ENCODE results near the gene DMPK. TPM values are rescaled to one million over a fixed set of nuclear protein-coding genes. Genes with fewer than 3 reads are reported as not detected.

The DMPK gene
- total RNA-seq, 1 experiment from 2014 or later: 18.3 TPM

- H3F3A ChIP-seq (ENCODE audit: low read length, unreplicated experiment): no peaks in the 10 kb centered on the region
- no peak for ATAC-seq
- H3K9ac ChIP-seq (ENCODE audit: low read length): no peak overlapping the region
- DNase-seq: no peak
- TF ChIP-seq EZH2 (IDR thresholded peaks at IDR 0.05; ENCODE audit: low read length, unreplicated experiment) (no peak), EZH2phosphoT487 (IDR thresholded peaks at IDR 0.05; ENCODE audit: borderline replicate concordance, low read length) (no peak), CTCF (conservative IDR thresholded peaks at IDR 0.05; ENCODE audit: low read depth, low read length) (no peak)
- H3K4me2 ChIP-seq (ENCODE audit: low read length): no peak overlapping the region
- H2AFZ ChIP-seq (ENCODE audit: low read length): no peak overlapping the region
- no peaks in the 10 kb centered on the region for H4K20me1 ChIP-seq (ENCODE audit: low read length)
- no TSS peak for BruUV-seq (replicated peaks)
- no peaks in the 10 kb centered on the region for H3K9me2 ChIP-seq (replicated peaks; ENCODE audit: low read length)
- no peak overlapping the region for H3K4me3 ChIP-seq (ENCODE audit: low read length)
- peaks cover 29% of the 10 kb centered on the region for H3K4me1 ChIP-seq (ENCODE audit: insufficient read depth, low read length)
- intact Hi-C loops (cut with micrococcal nuclease): no loop called here
- peaks cover 4% of the 10 kb centered on the region for H3K79me2 ChIP-seq (ENCODE audit: low read length)
- H3K36me3 ChIP-seq (ENCODE audit: low read depth, low read length): peaks cover 8% of the 10 kb centered on the region; the same call in 1 of the 2 replicates
- ChIA-PET POLR2A (ENCODE audit: unreplicated experiment) (no interaction called here), CTCF (no interaction called here)
- no peaks in the 10 kb centered on the region for H3K9me3 ChIP-seq (ENCODE audit: low read length)
- H3K27ac ChIP-seq (ENCODE audit: low read length): no peak overlapping the region
- no peaks in the 10 kb centered on the region for H3K27me3 ChIP-seq (ENCODE audit: low read length)
Measured at GRCh38 chr19:45785781-45786532, 3.7 kb upstream of the DMPK start.

GRCh38 chr19:45785097-45785496 is 2.8 kb upstream of the DMPK start:
- Histone ChIP-seq H3K9me2 (replicated peaks; ENCODE audit: low read length) (no peaks in the 10 kb centered on the region), H4K20me1 (ENCODE audit: low read length) (no peaks in the 10 kb centered on the region), H3K27ac (ENCODE audit: low read length) (no peak overlapping the region), H3K4me1 (ENCODE audit: insufficient read depth, low read length) (peaks cover 38% of the 10 kb centered on the region), H2AFZ (ENCODE audit: low read length) (no peak overlapping the region), H3K9me3 (ENCODE audit: low read length) (no peaks in the 10 kb centered on the region), H3K4me2 (ENCODE audit: low read length) (no peak overlapping the region), H3F3A (ENCODE audit: low read length, unreplicated experiment) (no peaks in the 10 kb centered on the region), H3K79me2 (ENCODE audit: low read length) (no peaks in the 10 kb centered on the region), H3K27me3 (ENCODE audit: low read length) (no peaks in the 10 kb centered on the region), H3K4me3 (ENCODE audit: low read length) (no peak overlapping the region), H3K9ac (ENCODE audit: low read length) (no peak overlapping the region), H3K36me3 (ENCODE audit: low read depth, low read length) (peaks cover 8% of the 10 kb centered on the region; the same call in 1 of the 2 replicates)
- BruUV-seq (replicated peaks): no TSS peak
- DNase-seq (no peak), ATAC-seq (no peak)
- CTCF ChIA-PET: no interaction called here
- intact Hi-C loops (cut with micrococcal nuclease): no loop called here
- POLR2A ChIA-PET (ENCODE audit: unreplicated experiment): no interaction called here
- TF ChIP-seq EZH2phosphoT487 (IDR thresholded peaks at IDR 0.05; ENCODE audit: borderline replicate concordance, low read length): no peak
- TF ChIP-seq CTCF (conservative IDR thresholded peaks at IDR 0.05; ENCODE audit: low read depth, low read length): no peak
- TF ChIP-seq EZH2 (IDR thresholded peaks at IDR 0.05; ENCODE audit: low read length, unreplicated experiment): no peak

GRCh38 chr19:45784096-45784495 is 1.8 kb upstream of the DMPK start:
- no peak for ATAC-seq
- intact Hi-C loops (cut with micrococcal nuclease): no loop called here
- H2AFZ ChIP-seq (ENCODE audit: low read length): no peak overlapping the region
- peaks cover 3% of the 10 kb centered on the region; the same call in 1 of the 2 replicates for H3K36me3 ChIP-seq (ENCODE audit: low read depth, low read length)
- H3K9ac ChIP-seq (ENCODE audit: low read length): no peak overlapping the region
- H3K4me1 ChIP-seq (ENCODE audit: insufficient read depth, low read length): peaks cover 44% of the 10 kb centered on the region
- no peaks in the 10 kb centered on the region for H3F3A ChIP-seq (ENCODE audit: low read length, unreplicated experiment)
- ChIA-PET CTCF (no interaction called here), POLR2A (ENCODE audit: unreplicated experiment) (no interaction called here)
- TF ChIP-seq EZH2 (IDR thresholded peaks at IDR 0.05; ENCODE audit: low read length, unreplicated experiment): no peak
- no peak for TF ChIP-seq CTCF (conservative IDR thresholded peaks at IDR 0.05; ENCODE audit: low read depth, low read length)
- no peak for TF ChIP-seq EZH2phosphoT487 (IDR thresholded peaks at IDR 0.05; ENCODE audit: borderline replicate concordance, low read length)
- no peaks in the 10 kb centered on the region for H3K9me3 ChIP-seq (ENCODE audit: low read length)
- H3K27ac ChIP-seq (ENCODE audit: low read length): no peak overlapping the region
- no peak for DNase-seq
- no peak overlapping the region for H3K4me2 ChIP-seq (ENCODE audit: low read length)
- no peaks in the 10 kb centered on the region for H3K27me3 ChIP-seq (ENCODE audit: low read length)
- BruUV-seq (replicated peaks): no TSS peak
- H3K79me2 ChIP-seq (ENCODE audit: low read length): no peaks in the 10 kb centered on the region
- H3K9me2 ChIP-seq (replicated peaks; ENCODE audit: low read length): no peaks in the 10 kb centered on the region
- H3K4me3 ChIP-seq (ENCODE audit: low read length): no peak overlapping the region
- no peaks in the 10 kb centered on the region for H4K20me1 ChIP-seq (ENCODE audit: low read length)

Measured in PC-3 (cell line).